Right cardiac atrium (tissue), 5 donors: ENCODE measurements around the gene XRCC1. TPM values are rescaled to one million over a fixed set of nuclear protein-coding genes. Genes with fewer than 3 reads are reported as not detected.

Source experiments
- ATAC-seq, 2 donors: fragments of 200-7000 bp; cut with Tn5 transposase; one replicate each; pipeline versions ENCODE4 v1.8.0 to v1.9.1; 2020; ENCODE audit warnings: moderate library complexity in 2 of 2, mild to moderate bottlenecking in 1 of 2
- DNase-seq, 3 donors: peaks; one replicate each; pipeline ENCODE4 v3.0.0-alpha.2; 2020
- H3K27ac ChIP-seq: one replicate; pipeline ENCODE4 v1.5.1; 2013; ENCODE audit warnings: mild to moderate bottlenecking, low read length, control low read depth, moderate library complexity
- H3K27me3 ChIP-seq: one replicate; pipeline ENCODE4 v1.6.1; 2013; ENCODE audit not compliant: control insufficient read depth, insufficient read depth
- H3K4me1 ChIP-seq: one replicate; pipeline ENCODE4 v1.6.1; 2013; ENCODE audit warnings: low read length; ENCODE audit not compliant: control insufficient read depth, insufficient read depth
- H3K4me3 ChIP-seq: one replicate; pipeline ENCODE4 v1.5.1; 2013; ENCODE audit warnings: low read length, control low read depth
- H3K9me3 ChIP-seq: one replicate; pipeline ENCODE4 v1.6.1; 2013; ENCODE audit warnings: low read length; ENCODE audit not compliant: control insufficient read depth
- whole genome bisulfite sequencing: extraction: QIAGEN DNeasy Blood & Tissue Kit; methylation state at CpG from one replicate; pipeline ENCODE4 v1.1.7; 2013; 5-methylcytosine and 5-hydroxymethylcytosine counted together
- intact Hi-C, 4 donors: fragments of 100-400 bp; cut with DNase I; formaldehyde crosslinking; loops; one replicate each; pipeline versions ENCODE4 v1.11.0 to v1.14.0; 2022 to 2023
- polyA plus RNA-seq: library from polyadenylated mRNA; stranded (reverse); fragments of 200-250 nt; gene quantifications from one replicate; pipeline ENCODE4 v1.2.3, GENCODE V29; 2013
- total RNA-seq, 4 donors: library from RNA; stranded (reverse); fragmentation: NEBNext Ultra II Directional; extraction: Animal tissue kit (Norgen Biotek cat#: 25700); gene quantifications; one replicate each; pipeline ENCODE4 v1.2.1, GENCODE V29; 2021
- donor health status: healthy with polysubstance abuse.
- donor health status: DM: no; HTN: yes; CAD: no.
- donor health status: DM: no; HTN: no; CAD: no.
- donor health status: DM: no; HTN: yes; CAD: no; lungs with severe emphysema.
- donor health status: DM: yes; HTN: yes; CAD: no.

Gene XRCC1
- total and polyA plus RNA-seq, 5 donors: 11.2 to 17.1 (median 14.7) TPM

GRCh38 chr19:43574424-43575155 is 737 bp downstream of the XRCC1 start:
- DNase-seq (peak in 1 of 3 donors; percentile 52), ATAC-seq (no peak)
- peaks cover 1% of the 10 kb centered on the region for H3K4me1 ChIP-seq
- peak overlapping the region; percentile 78 for H3K4me3 ChIP-seq
- no peaks in the 10 kb centered on the region for H3K9me3 ChIP-seq
- WGBS: 30% methylated on average over 12 of the region's 12 CpGs
- H3K27me3 ChIP-seq: no peaks in the 10 kb centered on the region
- no peak overlapping the region for H3K27ac ChIP-seq
- intact Hi-C loops: loop anchor here in 1 of 4 donors (2.0 kb wide), 1 partner anchor 22 kb away; the partner anchor contains the start of genes IRGQ and ZNF576

- H3K4me3 ChIP-seq: no peak overlapping the region
- 82% methylated on average over 3 of the region's 3 CpGs for WGBS
- DNase-seq (no peak), ATAC-seq (no peak)
- H3K9me3 ChIP-seq: no peaks in the 10 kb centered on the region
- no peaks in the 10 kb centered on the region for H3K27me3 ChIP-seq
- intact Hi-C loops: no loop called here
- no peak overlapping the region for H3K27ac ChIP-seq
- H3K4me1 ChIP-seq: peaks cover 1% of the 10 kb centered on the region
These were observed 3.1 kb downstream of the XRCC1 start for GRCh38 chr19:43572171-43572588.

GRCh38 chr19:43570174-43570791 is 5.0 kb downstream of the XRCC1 start:
- H3K4me3 ChIP-seq: no peak overlapping the region

GRCh38 chr19:43569657-43570056 is 5.7 kb downstream of the XRCC1 start:
- Histone ChIP-seq H3K27ac (no peak overlapping the region), H3K27me3 (no peaks in the 10 kb centered on the region), H3K4me3 (no peak overlapping the region), H3K9me3 (no peaks in the 10 kb centered on the region), H3K4me1 (peaks cover 1% of the 10 kb centered on the region)
- WGBS: 93% methylated on average over 5 of the region's 5 CpGs
- ATAC-seq: no peak
- intact Hi-C loops: no loop called here
- DNase-seq: no peak

More at GRCh38 chr19:43570174-43570791, 5.0 kb downstream of the XRCC1 start:
- intact Hi-C loops: no loop called here
- ATAC-seq: no peak
- DNase-seq: no peak
- Histone ChIP-seq H3K27me3 (no peaks in the 10 kb centered on the region), H3K4me1 (peaks cover 1% of the 10 kb centered on the region), H3K27ac (no peak overlapping the region), H3K9me3 (no peaks in the 10 kb centered on the region)
- 91% methylated on average over 5 of the region's 5 CpGs for WGBS

- no peaks in the 10 kb centered on the region for H3K9me3 ChIP-seq
- H3K4me3 ChIP-seq: no peak overlapping the region
- DNase-seq (no peak), ATAC-seq (no peak)
- 70% methylated on average over 9 of the region's 9 CpGs for WGBS
- intact Hi-C loops: no loop called here
- H3K27ac ChIP-seq: no peak overlapping the region
- peaks cover 2% of the 10 kb centered on the region for H3K4me1 ChIP-seq
- no peaks in the 10 kb centered on the region for H3K27me3 ChIP-seq
These were observed 10.5 kb downstream of the XRCC1 start for GRCh38 chr19:43564800-43565199.

- no peak for ATAC-seq
- no peaks in the 10 kb centered on the region for H3K9me3 ChIP-seq
- H3K4me3 ChIP-seq: no peak overlapping the region
- intact Hi-C loops: no loop called here
- 89% methylated on average over 10 of the region's 10 CpGs for WGBS
- H3K27ac ChIP-seq: no peak overlapping the region
- no peaks in the 10 kb centered on the region for H3K27me3 ChIP-seq
- peaks cover 2% of the 10 kb centered on the region for H3K4me1 ChIP-seq
- no peak for DNase-seq
These were observed 11.4 kb downstream of the XRCC1 start for GRCh38 chr19:43563816-43564457.

- H3K27me3 ChIP-seq: no peaks in the 10 kb centered on the region
- WGBS: 46% methylated on average over 14 of the region's 14 CpGs
- intact Hi-C loops: no loop called here
- no peaks in the 10 kb centered on the region for H3K9me3 ChIP-seq
- peak overlapping the region; percentile 38 for H3K27ac ChIP-seq
- DNase-seq (peak; percentile 68 to 93 (median 91)), ATAC-seq (peak; percentile 87 to 89)
- no peak overlapping the region for H3K4me3 ChIP-seq
- peaks cover 2% of the 10 kb centered on the region for H3K4me1 ChIP-seq
These were observed 12.6 kb downstream of the XRCC1 start for GRCh38 chr19:43562698-43563241.

- H3K4me3 ChIP-seq: no peak overlapping the region
- DNase-seq: no peak
- peak; percentile 9 for ATAC-seq
- intact Hi-C loops: no loop called here
- WGBS: 84% methylated on average over 6 of the region's 6 CpGs
- H3K9me3 ChIP-seq: no peaks in the 10 kb centered on the region
- H3K27me3 ChIP-seq: no peaks in the 10 kb centered on the region
- no peak overlapping the region for H3K27ac ChIP-seq
- H3K4me1 ChIP-seq: peaks cover 2% of the 10 kb centered on the region
These were observed 13.1 kb downstream of the XRCC1 start for GRCh38 chr19:43562226-43562697.

- 90% methylated on average over 12 of the region's 12 CpGs for WGBS
- Histone ChIP-seq H3K4me1 (peaks cover 2% of the 10 kb centered on the region), H3K27me3 (no peaks in the 10 kb centered on the region), H3K9me3 (no peaks in the 10 kb centered on the region), H3K27ac (no peak overlapping the region), H3K4me3 (no peak overlapping the region)
- intact Hi-C loops: no loop called here
- DNase-seq (no peak), ATAC-seq (no peak)
These were observed 14.0 kb downstream of the XRCC1 start for GRCh38 chr19:43561139-43561970.

- Histone ChIP-seq H3K27me3 (no peaks in the 10 kb centered on the region), H3K4me1 (peaks cover 2% of the 10 kb centered on the region), H3K4me3 (no peak overlapping the region), H3K27ac (no peak overlapping the region), H3K9me3 (no peaks in the 10 kb centered on the region)
- WGBS: 85% methylated on average over 6 of the region's 6 CpGs
- intact Hi-C loops: no loop called here
- ATAC-seq (no peak), DNase-seq (no peak)
These were observed 14.6 kb downstream of the XRCC1 start for GRCh38 chr19:43560687-43561086.
